ENCODE data around the gene ADGRA1.

DNA sequence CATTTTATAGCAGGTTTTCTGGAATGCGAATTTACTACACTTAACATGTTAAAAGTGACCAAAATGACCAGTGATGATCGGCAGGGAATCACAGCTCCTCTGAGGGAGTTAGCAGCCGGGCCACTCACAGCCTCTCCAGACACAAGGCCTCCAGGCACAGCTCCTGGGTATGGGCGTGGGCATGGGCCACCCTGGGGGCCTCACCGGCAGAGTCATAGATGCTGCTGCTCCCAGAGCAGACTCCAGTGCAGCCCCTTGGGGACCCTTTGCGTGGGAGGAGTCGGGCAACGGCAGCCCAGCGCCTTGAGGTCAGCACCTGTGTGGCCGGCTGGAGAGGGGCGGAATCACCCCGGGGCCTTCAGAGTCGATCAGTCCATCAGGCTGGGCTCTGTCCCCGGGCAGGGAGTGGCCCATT is 80.9 kb downstream of the ADGRA1 start:
- TF ChIP-seq POLR2AphosphoS5 (IDR thresholded peaks at IDR 0.05) = no peak
- TF ChIP-seq, protein P1, sequence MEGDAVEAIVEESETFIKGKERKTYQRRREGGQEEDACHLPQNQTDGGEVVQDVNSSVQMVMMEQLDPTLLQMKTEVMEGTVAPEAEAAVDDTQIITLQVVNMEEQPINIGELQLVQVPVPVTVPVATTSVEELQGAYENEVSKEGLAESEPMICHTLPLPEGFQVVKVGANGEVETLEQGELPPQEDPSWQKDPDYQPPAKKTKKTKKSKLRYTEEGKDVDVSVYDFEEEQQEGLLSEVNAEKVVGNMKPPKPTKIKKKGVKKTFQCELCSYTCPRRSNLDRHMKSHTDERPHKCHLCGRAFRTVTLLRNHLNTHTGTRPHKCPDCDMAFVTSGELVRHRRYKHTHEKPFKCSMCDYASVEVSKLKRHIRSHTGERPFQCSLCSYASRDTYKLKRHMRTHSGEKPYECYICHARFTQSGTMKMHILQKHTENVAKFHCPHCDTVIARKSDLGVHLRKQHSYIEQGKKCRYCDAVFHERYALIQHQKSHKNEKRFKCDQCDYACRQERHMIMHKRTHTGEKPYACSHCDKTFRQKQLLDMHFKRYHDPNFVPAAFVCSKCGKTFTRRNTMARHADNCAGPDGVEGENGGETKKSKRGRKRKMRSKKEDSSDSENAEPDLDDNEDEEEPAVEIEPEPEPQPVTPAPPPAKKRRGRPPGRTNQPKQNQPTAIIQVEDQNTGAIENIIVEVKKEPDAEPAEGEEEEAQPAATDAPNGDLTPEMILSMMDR (IDR thresholded peaks at IDR 0.05) = no peak
